SK-N-SH (cell line): Measurements from ENCODE around the gene DCXR. TPM values are rescaled to one million over a fixed set of nuclear protein-coding genes. Genes with fewer than 3 reads are reported as not detected.

Experiments
- CTCF ChIA-PET: fragments of 300-600, 350-600 bp; formaldehyde crosslinking; extraction: SDS; loops from one replicate; lab custom pipeline; 2021; lab: Yijun Ruan, JAX
- POLR2A ChIA-PET: fragments of 350-600 bp; sonication (Branson Sonifier 250); formaldehyde crosslinking; extraction: SDS; loops from one replicate; lab custom pipeline; 2020; ENCODE audit warnings: antibody characterized with exemption, inconsistent platforms; lab: Yijun Ruan, JAX
- DNase-seq: peaks from one replicate; pipeline ENCODE4 v3.0.0; 2012
- H2AFZ ChIP-seq: fragments of 200-600 bp; sonication (generic); 2 replicates; pipeline ENCODE4 v1.8.1; 2016; ENCODE audit warnings: antibody characterized with exemption, mild to moderate bottlenecking, low read depth
- H3F3A ChIP-seq: fragments of 200-600 bp; sonication (generic); replicated peaks from 2 replicates; pipeline ENCODE3; 2016; ENCODE audit warnings: antibody characterized with exemption, mild to moderate bottlenecking; ENCODE audit not compliant: insufficient read depth
- H3K27ac ChIP-seq, 2 experiments: fragments of 200-500 bp in 1 of 2; fragments of 200-600 bp in 1 of 2; sonication (Bioruptor generic) in 1 of 2; sonication (generic), shearing (Covaris generic) in 1 of 2; 2 replicates each; pipeline versions ENCODE4 v1.5.1 to v1.6.1; 2014 to 2016; ENCODE audit warnings: low read depth in 2 of 2, inconsistent platforms in 1 of 2, low read length in 1 of 2, mild to moderate bottlenecking in 1 of 2, mixed read lengths in 1 of 2
- H3K27me3 ChIP-seq: fragments of 200-600 bp; sonication (generic), shearing (Covaris generic); 2 replicates; pipeline ENCODE4 v1.6.1; 2016; ENCODE audit warnings: mixed run types; ENCODE audit not compliant: insufficient read depth
- H3K36me3 ChIP-seq, 2 experiments: fragments of 200-500 bp in 1 of 2; fragments of 200-600 bp in 1 of 2; sonication (Bioruptor generic) in 1 of 2; sonication (generic) in 1 of 2; replicated peaks in 1 of 2; 2 replicates each; pipeline versions ENCODE3 to v1.5.1; 2014 to 2016; ENCODE audit warnings: low read length in 1 of 2, mild to moderate bottlenecking in 1 of 2; ENCODE audit not compliant: insufficient read depth in 2 of 2, control insufficient read depth in 1 of 2
- H3K4me1 ChIP-seq, 2 experiments: fragments of 200-500 bp in 1 of 2; fragments of 200-600 bp in 1 of 2; sonication (Bioruptor generic) in 1 of 2; sonication (generic), shearing (Covaris generic) in 1 of 2; 2 replicates each; pipeline versions ENCODE4 v1.5.1 to v1.6.1; 2014 to 2016; ENCODE audit warnings: low read depth in 1 of 2, low read length in 1 of 2, mixed run types in 1 of 2; ENCODE audit not compliant: insufficient read depth in 2 of 2, control insufficient read depth in 1 of 2
- H3K4me2 ChIP-seq: fragments of 200-600 bp; sonication (generic), shearing (Covaris generic); 2 replicates; pipeline ENCODE4 v1.6.1; 2017; ENCODE audit warnings: mixed run types
- H3K4me3 ChIP-seq, 2 experiments: fragments of 200-500 bp in 1 of 2; fragments of 200-600 bp in 1 of 2; sonication (Bioruptor generic) in 1 of 2; sonication (generic), shearing (Covaris generic) in 1 of 2; 2 replicates each; pipeline versions ENCODE4 v1.5.1 to v1.8.1; 2014 to 2016; ENCODE audit warnings: low read depth in 2 of 2, inconsistent platforms in 1 of 2, low read length in 1 of 2, mild to moderate bottlenecking in 1 of 2, mixed read lengths in 1 of 2, moderate library complexity in 1 of 2
- H3K79me2 ChIP-seq: fragments of 200-600 bp; sonication (generic); 2 replicates; pipeline ENCODE4 v1.8.1; 2017; ENCODE audit warnings: mild to moderate bottlenecking; ENCODE audit not compliant: insufficient read depth
- H3K9ac ChIP-seq: fragments of 200-600 bp; sonication (generic); 2 replicates; pipeline ENCODE4 v1.6.1; 2017; ENCODE audit warnings: mixed run types
- H3K9me2 ChIP-seq: fragments of 200-600 bp; sonication (generic); 2 replicates; pipeline ENCODE4 v1.6.1; 2017; ENCODE audit warnings: mixed run types
- H3K9me3 ChIP-seq: fragments of 200-600 bp; sonication (generic); 2 replicates; pipeline ENCODE4 v1.6.1; 2017; ENCODE audit warnings: mixed run types, mild to moderate bottlenecking, moderate library complexity
- H4K20me1 ChIP-seq: fragments of 200-600 bp; sonication (generic); 2 replicates; pipeline ENCODE4 v1.6.1; 2017; ENCODE audit warnings: mild to moderate bottlenecking, mixed run types; ENCODE audit not compliant: insufficient read depth
- CHD2 ChIP-seq: fragments of 150-350 bp; IDR thresholded peaks from 2 replicates; pipeline ENCODE4 v1.6.1; 2018; ENCODE audit warnings: low read length; ENCODE audit not compliant: partially characterized antibody
- ELF1 ChIP-seq: IDR thresholded peaks from 2 replicates; pipeline ENCODE4 v1.4.0; 2012
- EP300 ChIP-seq, 2 experiments: IDR thresholded peaks; 2 replicates each; pipeline versions ENCODE4 v1.4.0 to v1.6.1; 2012; ENCODE audit warnings: borderline replicate concordance in 1 of 2, low read depth in 1 of 2, low read length in 1 of 2
- FOXJ3 ChIP-seq: sonication (generic); formaldehyde crosslinking; IDR thresholded peaks from 2 replicates; pipeline ENCODE4 v1.5.1; 2020; ENCODE audit warnings: mild to moderate bottlenecking, missing genetic modification reagents
- GATA2 ChIP-seq: sonication (generic); formaldehyde crosslinking; IDR thresholded peaks from 2 replicates; pipeline ENCODE4 v1.5.0; 2020; ENCODE audit warnings: mild to moderate bottlenecking, missing genetic modification reagents
- IRF3 ChIP-seq: fragments of 150-350 bp; IDR thresholded peaks from 2 replicates; pipeline ENCODE4 v1.6.1; 2016; ENCODE audit warnings: mild to moderate bottlenecking, low read depth, low read length
- MAX ChIP-seq: IDR thresholded peaks from 2 replicates; pipeline ENCODE4 v1.4.0; 2012; ENCODE audit warnings: low read depth
- NFIC ChIP-seq: IDR thresholded peaks from 2 replicates; pipeline ENCODE4 v1.4.0; 2012; ENCODE audit warnings: borderline replicate concordance
- NRF1 ChIP-seq: IDR thresholded peaks from 2 replicates; pipeline ENCODE4 v1.6.1; 2012; ENCODE audit warnings: low read depth, mild to moderate bottlenecking, low read length
- PBX3 ChIP-seq: IDR thresholded peaks from 2 replicates; pipeline ENCODE4; 2012
- RXRA ChIP-seq: IDR thresholded peaks from 2 replicates; pipeline ENCODE4 v1.4.0; 2012; ENCODE audit warnings: low read depth, mild to moderate bottlenecking, borderline replicate concordance
- SMC3 ChIP-seq: IDR thresholded peaks from 2 replicates; pipeline ENCODE4 v1.6.1; 2012; ENCODE audit warnings: low read depth, low read length, improper control_type of control experiment
- TAF1 ChIP-seq: IDR thresholded peaks from 2 replicates; pipeline ENCODE4 v1.6.1; 2012; ENCODE audit warnings: low read depth, mild to moderate bottlenecking, low read length, moderate library complexity, borderline replicate concordance
- TEAD4 ChIP-seq: IDR thresholded peaks from 2 replicates; pipeline ENCODE4 v1.4.0; 2012; ENCODE audit warnings: mild to moderate bottlenecking, borderline replicate concordance; ENCODE audit not compliant: insufficient read depth
- ZBTB33 ChIP-seq: IDR thresholded peaks from 2 replicates; pipeline ENCODE4 v1.4.0; 2012; ENCODE audit warnings: low read depth, borderline replicate concordance
- WGBS: methylation state at CpG from one replicate; pipeline ENCODE4 v1.1.6; 2017; ENCODE audit warnings: low lambda C conversion rate; 5-methylcytosine and 5-hydroxymethylcytosine counted together
- polyA plus RNA-seq, 3 experiments: library from polyadenylated mRNA; depleted of rRNA; stranded (reverse); fragments of >200 nt; gene quantifications; 2 replicates each; pipeline ENCODE4 v1.2.3, GENCODE V29; 2012
- TF ChIP-seq, protein P1 (sequence below): fragments of 150-350 bp; IDR thresholded peaks from 2 replicates; pipeline ENCODE4 v1.6.1; 2017; ENCODE audit warnings: antibody characterized with exemption, low read length, low read depth, borderline replicate concordance
- TF ChIP-seq, protein P2 (sequence below): fragments of 200-600 bp; sonication (generic); IDR thresholded peaks from 2 replicates; pipeline ENCODE4 v1.6.1; 2017; ENCODE audit warnings: antibody characterized with exemption, mild to moderate bottlenecking, moderate library complexity

The DCXR gene
- polyA plus RNA-seq, 1 of the 3 experiments (the other 2 are of a cell fraction), result 190 TPM

GRCh38 chr17:82078433-82078832, 40.9 kb upstream of the DCXR start:
- POLR2A ChIA-PET, result no interaction called here
- DNase-seq, result no peak

More at GRCh38 chr17:82078433-82078832, 40.9 kb upstream of the DCXR start:
- no peaks in the 10 kb centered on the region for H3K4me1 ChIP-seq
- no peak overlapping the region for H3K4me3 ChIP-seq
- no peaks in the 10 kb centered on the region for H4K20me1 ChIP-seq
- CTCF ChIA-PET, result interaction anchor here (2.2 kb wide), 1 partner anchor 48 kb away, joined by 14 read pairs; no protein-coding TSS in a partner anchor
- peaks cover 16 to 49% of the 10 kb centered on the region in 2 experiments for H3K36me3 ChIP-seq
- H3K27me3 ChIP-seq, result no peaks in the 10 kb centered on the region
- no peaks in the 10 kb centered on the region for H3K9me3 ChIP-seq
- TF ChIP-seq NRF1 (no peak), SMC3 (no peak), NFIC (no peak), TEAD4 (no peak), PBX3 (no peak), EP300 (IDR thresholded peaks at IDR 0.05; ENCODE audit: borderline replicate concordance in 1 of 2, low read depth in 1 of 2, low read length in 1 of 2) (no peak), FOXJ3 (CRISPR knock-in tag) (no peak), IRF3 (no peak), MAX (no peak), ZBTB33 (no peak), RXRA (no peak), TAF1 (no peak), ELF1 (no peak), GATA2 (no peak), CHD2 (no peak)
- TF ChIP-seq, protein P1, sequence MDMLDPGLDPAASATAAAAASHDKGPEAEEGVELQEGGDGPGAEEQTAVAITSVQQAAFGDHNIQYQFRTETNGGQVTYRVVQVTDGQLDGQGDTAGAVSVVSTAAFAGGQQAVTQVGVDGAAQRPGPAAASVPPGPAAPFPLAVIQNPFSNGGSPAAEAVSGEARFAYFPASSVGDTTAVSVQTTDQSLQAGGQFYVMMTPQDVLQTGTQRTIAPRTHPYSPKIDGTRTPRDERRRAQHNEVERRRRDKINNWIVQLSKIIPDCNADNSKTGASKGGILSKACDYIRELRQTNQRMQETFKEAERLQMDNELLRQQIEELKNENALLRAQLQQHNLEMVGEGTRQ, result no peak
- TF ChIP-seq, protein P2, sequence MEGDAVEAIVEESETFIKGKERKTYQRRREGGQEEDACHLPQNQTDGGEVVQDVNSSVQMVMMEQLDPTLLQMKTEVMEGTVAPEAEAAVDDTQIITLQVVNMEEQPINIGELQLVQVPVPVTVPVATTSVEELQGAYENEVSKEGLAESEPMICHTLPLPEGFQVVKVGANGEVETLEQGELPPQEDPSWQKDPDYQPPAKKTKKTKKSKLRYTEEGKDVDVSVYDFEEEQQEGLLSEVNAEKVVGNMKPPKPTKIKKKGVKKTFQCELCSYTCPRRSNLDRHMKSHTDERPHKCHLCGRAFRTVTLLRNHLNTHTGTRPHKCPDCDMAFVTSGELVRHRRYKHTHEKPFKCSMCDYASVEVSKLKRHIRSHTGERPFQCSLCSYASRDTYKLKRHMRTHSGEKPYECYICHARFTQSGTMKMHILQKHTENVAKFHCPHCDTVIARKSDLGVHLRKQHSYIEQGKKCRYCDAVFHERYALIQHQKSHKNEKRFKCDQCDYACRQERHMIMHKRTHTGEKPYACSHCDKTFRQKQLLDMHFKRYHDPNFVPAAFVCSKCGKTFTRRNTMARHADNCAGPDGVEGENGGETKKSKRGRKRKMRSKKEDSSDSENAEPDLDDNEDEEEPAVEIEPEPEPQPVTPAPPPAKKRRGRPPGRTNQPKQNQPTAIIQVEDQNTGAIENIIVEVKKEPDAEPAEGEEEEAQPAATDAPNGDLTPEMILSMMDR, result no peak
- H3K9me2 ChIP-seq, result no peaks in the 10 kb centered on the region
- no peak overlapping the region for H3K27ac ChIP-seq
- H3K79me2 ChIP-seq, result no peaks in the 10 kb centered on the region
- 96% methylated on average over 14 of the region's 18 CpGs for WGBS
- no peak overlapping the region for H3K4me2 ChIP-seq
- no peak overlapping the region for H3K9ac ChIP-seq
- no peak overlapping the region for H2AFZ ChIP-seq
- H3F3A ChIP-seq, result peaks cover 17% of the 10 kb centered on the region
